ENCODE results near the gene BMF. TPM values are rescaled to one million over a fixed set of nuclear protein-coding genes. Genes with fewer than 3 reads are reported as not detected.
A peak's percentile ranks its signal among the peaks of the same experiment; 100 is the strongest.

Gene BMF
- total RNA-seq, 1 experiment from 2014 or later: 13.2 TPM

- Histone ChIP-seq H2BK5ac (ENCODE audit: insufficient read length, low read length) (no peak overlapping the region), H3K18ac (ENCODE audit: insufficient read length, low read depth, low read length) (no peak overlapping the region), H3K79me1 (ENCODE audit: insufficient read depth, low read depth, low read length, poor library complexity, severe bottlenecking) (no peaks in the 10 kb centered on the region), H3T11ph (ENCODE audit: low read length) (no peak overlapping the region), H3K4me2 (ENCODE audit: insufficient read depth, insufficient read length, low read length) (no peak overlapping the region), H2BK20ac (ENCODE audit: low read depth, low read length, poor library complexity, severe bottlenecking) (no peak overlapping the region), H3K56ac (ENCODE audit: insufficient read length, low read depth, low read length) (no peak overlapping the region), H4K5ac (ENCODE audit: insufficient read length, low read depth, low read length) (no peak overlapping the region), H3K23ac (ENCODE audit: insufficient read length, low read depth, low read length) (no peak overlapping the region), H3K27me3 (ENCODE audit: insufficient read depth, low read length) (no peaks in the 10 kb centered on the region), H2BK12ac (ENCODE audit: insufficient read length, low read depth, low read length) (no peak overlapping the region), H2AK5ac (ENCODE audit: insufficient read length, low read length) (no peak overlapping the region), H3K14ac (ENCODE audit: insufficient read depth, low read length) (no peak overlapping the region), H4K8ac (replicated peaks; ENCODE audit: insufficient read length, low read depth, low read length) (no peak overlapping the region), H3K4ac (ENCODE audit: low read depth, low read length) (no peak overlapping the region), H3K9me3 (ENCODE audit: control insufficient read depth, low read depth, low read length) (no peaks in the 10 kb centered on the region), H2AFZ (ENCODE audit: low read length) (no peak overlapping the region), H2BK120ac (ENCODE audit: low read depth, low read length, poor library complexity, severe bottlenecking) (no peak overlapping the region), H4K20me1 (ENCODE audit: control insufficient read depth, insufficient read depth, insufficient read length) (no peaks in the 10 kb centered on the region), H2BK15ac (ENCODE audit: low read depth, low read length) (no peak overlapping the region), H4K91ac (ENCODE audit: insufficient read length, low read depth, low read length) (no peak overlapping the region), H3K23me2 (ENCODE audit: insufficient read length, low read depth, low read length, poor library complexity, severe bottlenecking) (peaks cover 3% of the 10 kb centered on the region), H3K79me2 (ENCODE audit: insufficient read depth, low read length) (no peaks in the 10 kb centered on the region), H3K27ac (ENCODE audit: insufficient read length, low read depth, low read length) (no peak overlapping the region), H3K9ac (ENCODE audit: extremely low read depth, insufficient read length, low read length) (no peak overlapping the region), H3K4me1 (ENCODE audit: insufficient read depth, low read length) (peaks cover 2% of the 10 kb centered on the region; the same call in 1 of the 2 replicates)
- Mint-ChIP-seq H3K4me1 (peaks cover 38 to 48% of the 10 kb centered on the region in 2 experiments), H3K27ac (peak overlapping the region in 2 of 3 experiments; percentile 94; a peak in 5 of 7 replicates), H3K27me3 (ENCODE audit: low read depth) (peaks cover 3% of the 10 kb centered on the region; the same call in 1 of the 2 replicates), H3K9me3 (no peaks in the 10 kb centered on the region; a peak in 1 of 5 replicates), H3K4me3 (no peak overlapping the region), H3K36me3 (ENCODE audit: insufficient read depth in 1 of 3, low read depth in 3 of 3) (no peaks in the 10 kb centered on the region; a peak in 2 of 7 replicates)
- no peak for TF ChIP-seq CTCF (conservative IDR thresholded peaks at IDR 0.05)
- no peak for DNase-seq
- no CpG with 5 or more reads among the region's 6 CpGs for WGBS (ENCODE audit: extremely low coverage, insufficient read length, low lambda C conversion rate)
Observed at GRCh38 chr15:40054855-40055575, 53.7 kb downstream of the BMF start.

All from H9 (cell line).